OCI-LY7 (cell line): ENCODE measurements around the gene DCAF7.

ENCODE experiments used
- CTCF ChIP-seq: fragments of 200-600 bp; sonication (generic); conservative IDR thresholded peaks from 2 replicates; pipeline ENCODE4 v1.5.1; 2014; ENCODE audit warnings: mild to moderate bottlenecking, antibody characterized with exemption, low read length, moderate library complexity, mixed read lengths
- EZH2phosphoT487 ChIP-seq: fragments of 200-600 bp; sonication (generic); IDR thresholded peaks from 2 replicates; pipeline ENCODE4 v1.6.1; 2018; ENCODE audit warnings: low read depth, borderline replicate concordance, mild to moderate bottlenecking, mixed run types, antibody characterized with exemption, low read length, moderate library complexity, mixed read lengths

- TF ChIP-seq CTCF = no peak
- TF ChIP-seq EZH2phosphoT487 = no peak
Observed at GRCh38 chr17:63633742-63634141, 83.5 kb downstream of the DCAF7 start.
